Gastroesophageal sphincter (tissue), 3 donors: ENCODE data around the gene EPS8L3.

Source experiments
- CTCF ChIP-seq, 4 experiments: fragments of 200-600 bp in 2 of 4; fragments of 450-650 bp in 2 of 4; sonication (generic) in 1 of 4; IDR thresholded peaks; one replicate each; pipeline ENCODE4 v1.5.1; 2017 to 2019; ENCODE audit warnings: antibody characterized with exemption in 4 of 4, mild to moderate bottlenecking in 2 of 4, moderate library complexity in 2 of 4
- EP300 ChIP-seq: sonication (generic); formaldehyde crosslinking; IDR thresholded peaks from one replicate; pipeline ENCODE4 v1.6.1; 2017; ENCODE audit warnings: antibody characterized with exemption, mild to moderate bottlenecking
- POLR2A ChIP-seq, 2 donors: fragments of 450-650 bp; IDR thresholded peaks; one replicate each; pipeline ENCODE4 v1.6.1; 2017; ENCODE audit warnings: antibody characterized with exemption in 2 of 2, mild to moderate bottlenecking in 2 of 2, moderate library complexity in 1 of 2
- POLR2AphosphoS5 ChIP-seq: sonication (generic); formaldehyde crosslinking; IDR thresholded peaks from one replicate; pipeline ENCODE4 v1.6.1; 2017; ENCODE audit warnings: antibody characterized with exemption

GRCh38 chr1:109749221-109749620, 14.5 kb downstream of the EPS8L3 start:
- TF ChIP-seq CTCF (IDR thresholded peaks at IDR 0.05) (no peak), POLR2A (IDR thresholded peaks at IDR 0.05) (no peak), EP300 (no peak), POLR2AphosphoS5 (no peak)
